GM12873 (cell line): ENCODE data around the gene RTN1.

Experiments used
- TF ChIP-seq, protein P1 (sequence below): IDR thresholded peaks from 2 replicates; pipeline ENCODE4 v1.5.1; 2012; ENCODE audit warnings: low read depth, mild to moderate bottlenecking, moderate library complexity, low read length, control low read depth; ENCODE audit not compliant: insufficient read depth; ENCODE audit errors: missing control alignments

The RTN1 gene

DNA sequence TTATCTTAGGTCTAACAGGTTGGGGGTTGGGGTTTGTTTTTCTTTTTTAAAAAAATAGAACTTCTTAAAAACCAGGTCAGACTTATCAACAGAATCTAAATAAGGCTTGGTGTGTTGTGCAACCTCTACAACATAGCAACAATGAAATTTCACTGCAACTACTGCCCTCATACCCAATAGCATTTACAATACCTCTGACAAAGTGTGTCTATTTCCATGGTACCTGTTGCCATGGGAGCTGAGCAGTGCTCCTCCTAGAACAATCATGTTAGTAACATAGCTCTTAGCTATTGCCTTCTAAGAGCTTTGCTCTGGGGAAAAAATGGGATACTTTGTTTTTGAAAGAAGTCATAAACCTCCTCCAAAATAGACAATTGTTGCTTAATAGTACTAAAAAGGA is 190.7 kb downstream of the RTN1 start:
- TF ChIP-seq, protein P1, sequence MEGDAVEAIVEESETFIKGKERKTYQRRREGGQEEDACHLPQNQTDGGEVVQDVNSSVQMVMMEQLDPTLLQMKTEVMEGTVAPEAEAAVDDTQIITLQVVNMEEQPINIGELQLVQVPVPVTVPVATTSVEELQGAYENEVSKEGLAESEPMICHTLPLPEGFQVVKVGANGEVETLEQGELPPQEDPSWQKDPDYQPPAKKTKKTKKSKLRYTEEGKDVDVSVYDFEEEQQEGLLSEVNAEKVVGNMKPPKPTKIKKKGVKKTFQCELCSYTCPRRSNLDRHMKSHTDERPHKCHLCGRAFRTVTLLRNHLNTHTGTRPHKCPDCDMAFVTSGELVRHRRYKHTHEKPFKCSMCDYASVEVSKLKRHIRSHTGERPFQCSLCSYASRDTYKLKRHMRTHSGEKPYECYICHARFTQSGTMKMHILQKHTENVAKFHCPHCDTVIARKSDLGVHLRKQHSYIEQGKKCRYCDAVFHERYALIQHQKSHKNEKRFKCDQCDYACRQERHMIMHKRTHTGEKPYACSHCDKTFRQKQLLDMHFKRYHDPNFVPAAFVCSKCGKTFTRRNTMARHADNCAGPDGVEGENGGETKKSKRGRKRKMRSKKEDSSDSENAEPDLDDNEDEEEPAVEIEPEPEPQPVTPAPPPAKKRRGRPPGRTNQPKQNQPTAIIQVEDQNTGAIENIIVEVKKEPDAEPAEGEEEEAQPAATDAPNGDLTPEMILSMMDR: no peak

GRCh38 chr14:59678352-59678751 is 192.2 kb downstream of the RTN1 start:
- TF ChIP-seq, protein P1: no peak

GRCh38 chr14:59677771-59678231 is 192.8 kb downstream of the RTN1 start:
- TF ChIP-seq, protein P1: no peak

DNA sequence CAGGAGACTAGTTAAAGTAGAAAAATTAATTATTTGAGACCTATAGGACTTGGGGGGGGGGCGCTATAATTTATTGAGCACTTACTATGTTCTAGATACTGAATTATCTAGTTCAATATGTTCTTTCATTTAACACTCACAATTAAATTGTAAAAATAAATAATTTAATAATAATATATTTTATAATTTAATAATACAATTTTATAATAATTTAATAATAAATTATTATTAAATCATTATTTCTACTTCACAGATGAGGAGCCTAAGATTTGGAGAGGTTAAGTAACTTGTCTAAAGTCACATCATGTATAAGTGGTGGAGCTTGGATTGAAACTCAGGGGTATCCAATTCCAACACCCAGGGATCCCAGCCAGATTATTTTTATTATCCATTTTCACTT is 195.2 kb downstream of the RTN1 start:
- TF ChIP-seq, protein P1: no peak

DNA sequence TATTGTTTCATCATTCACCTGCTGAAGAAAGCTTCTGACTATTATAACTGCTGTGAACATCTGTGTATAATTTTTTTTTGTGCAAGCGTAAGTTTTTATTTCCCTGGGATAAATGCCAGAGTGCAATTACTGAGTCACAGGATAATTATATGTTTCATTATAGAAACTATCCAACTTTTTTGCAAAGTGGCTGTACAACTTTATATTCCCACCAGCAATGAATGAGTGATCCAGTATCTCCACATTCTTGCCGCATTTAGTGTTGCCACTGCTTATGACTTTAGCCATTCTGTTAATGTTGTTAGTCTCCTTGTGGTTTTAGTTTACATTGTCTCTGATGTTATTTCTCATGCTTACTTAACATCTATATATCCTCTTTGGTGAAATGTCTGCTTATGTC is 205.8 kb downstream of the RTN1 start:
- TF ChIP-seq, protein P1: no peak

DNA sequence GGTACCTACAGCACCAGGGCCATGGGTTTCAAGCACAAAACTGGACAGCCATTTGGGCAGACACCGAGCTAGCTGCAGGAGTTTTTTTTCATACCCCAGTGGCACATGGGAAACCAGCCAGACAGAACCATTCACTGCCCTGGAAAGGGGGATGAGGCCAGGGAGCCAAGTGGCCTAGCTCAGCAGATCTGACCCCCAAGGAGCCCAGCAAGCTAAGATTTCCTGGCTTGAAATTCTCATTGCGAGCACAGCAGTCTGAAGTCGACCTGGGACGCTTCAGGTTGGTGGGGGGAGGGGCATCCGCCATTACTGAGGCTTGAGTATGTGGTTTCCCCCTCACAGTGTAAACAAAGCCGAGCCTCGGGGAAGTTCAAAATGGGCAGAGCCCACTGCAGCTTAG is 212.8 kb downstream of the RTN1 start:
- TF ChIP-seq, protein P1: no peak

- TF ChIP-seq, protein P1: no peak
Measured at GRCh38 chr14:59656473-59656872, 214.1 kb downstream of the RTN1 start.
